K562 (cell line): ENCODE results near the gene ITM2B. TPM values are rescaled to one million over a fixed set of nuclear protein-coding genes. Genes with fewer than 3 reads are reported as not detected.

Experiments
- ATAC-seq: fragments of 200-7000 bp; cut with Tn5 transposase; 3 replicates; pipeline ENCODE4 v1.9.1; 2020; ENCODE audit warnings: moderate library complexity
- BruUV-seq: library from RNA; stranded (reverse); fragments of 400-500 nt; replicated peaks from 2 replicates; lab custom pipeline; 2021; lab: Mats Ljungman, UMichigan
- CTCF ChIA-PET: fragments of 300-600 bp; formaldehyde crosslinking; extraction: SDS; loops from one replicate; lab custom pipeline; 2021; ENCODE audit warnings: low intra/inter-chr PET ratio; lab: Yijun Ruan, JAX
- POLR2A ChIA-PET: fragments of 300-600, 350-650 bp; sonication (Branson Sonifier 250); formaldehyde crosslinking; extraction: SDS; loops from one replicate; lab custom pipeline; 2021; ENCODE audit warnings: antibody characterized with exemption, inconsistent platforms; lab: Yijun Ruan, JAX
- DNase-seq, 4 experiments: peaks; one replicate each; pipeline versions ENCODE4 v3.0.0 to v3.0.0-alpha.2; 2011 to 2018; ENCODE audit warnings: low spot score in 3 of 4, mixed read lengths in 3 of 4; ENCODE audit errors: extremely low read depth in 1 of 4
- FAIRE-seq: peaks from 2 replicates; lab custom pipeline; 2011; peaks lifted over from hg19 to GRCh38; lab: Jason Lieb, UNC
- H2AFZ ChIP-seq: 2 replicates; pipeline ENCODE4 v1.6.0; 2011; ENCODE audit warnings: low read depth, low read length, control low read depth, inconsistent platforms
- H3K27ac ChIP-seq: fragments of 200-600 bp; 3 replicates; pipeline ENCODE4 v1.8.0; 2011; ENCODE audit warnings: low read depth, mild to moderate bottlenecking, control low read depth, inconsistent platforms, low read length, moderate library complexity, mixed read lengths; ENCODE audit errors: extremely low read depth
- H3K27me3 ChIP-seq, 2 experiments: fragments of 300-600 bp in 1 of 2; 2 replicates in 1 of 2; 3 replicates in 1 of 2; pipeline versions ENCODE4 v1.6.0 to v1.8.0; 2011; ENCODE audit warnings: inconsistent platforms in 2 of 2, low read length in 2 of 2, mild to moderate bottlenecking in 1 of 2, mixed read lengths in 1 of 2, moderate library complexity in 1 of 2; ENCODE audit not compliant: control insufficient read depth in 2 of 2, insufficient read depth in 2 of 2
- H3K36me3 ChIP-seq: fragments of 300-600 bp; 3 replicates; pipeline ENCODE4 v1.8.0; 2011; ENCODE audit warnings: mild to moderate bottlenecking, low read length, inconsistent platforms; ENCODE audit not compliant: control insufficient read depth, insufficient read depth
- H3K4me1 ChIP-seq, 2 experiments: fragments of 200-600 bp in 1 of 2; replicated peaks in 1 of 2; 2 replicates in 1 of 2; 3 replicates in 1 of 2; pipeline versions ENCODE4 v1.5.1 to v1.8.0; 2011; ENCODE audit warnings: inconsistent platforms in 2 of 2, low read length in 2 of 2, mild to moderate bottlenecking in 1 of 2, mixed read lengths in 1 of 2, moderate library complexity in 1 of 2; ENCODE audit not compliant: control insufficient read depth in 2 of 2, insufficient read depth in 2 of 2
- H3K4me2 ChIP-seq: 2 replicates; pipeline ENCODE4 v1.6.1; 2011; ENCODE audit warnings: low read length, control low read depth, inconsistent platforms, mixed read lengths; ENCODE audit not compliant: insufficient read depth
- H3K4me3 ChIP-seq: fragments of 200-600 bp; sonication (generic), shearing (Covaris generic); 2 replicates; pipeline ENCODE4 v1.5.1; 2016; ENCODE audit warnings: control low read depth, inconsistent platforms
- H3K79me2 ChIP-seq: fragments of 200-600 bp; 3 replicates; pipeline ENCODE4 v1.8.0; 2011; ENCODE audit warnings: low read length, inconsistent platforms; ENCODE audit not compliant: control insufficient read depth, insufficient read depth
- H3K9ac ChIP-seq, 2 experiments: 2 replicates each; pipeline versions ENCODE4 v1.6.0 to v1.6.1; 2011; ENCODE audit warnings: low read depth in 2 of 2, low read length in 2 of 2, control low read depth in 1 of 2, inconsistent platforms in 1 of 2, mild to moderate bottlenecking in 1 of 2, mixed read lengths in 1 of 2; ENCODE audit not compliant: insufficient read depth in 1 of 2
- H3K9me1 ChIP-seq: one replicate; pipeline ENCODE4 v1.6.0; 2011; ENCODE audit warnings: inconsistent platforms, mild to moderate bottlenecking, low read length, moderate library complexity; ENCODE audit not compliant: control insufficient read depth, insufficient read depth
- H3K9me3 ChIP-seq: replicated peaks from 2 replicates; pipeline ENCODE4 v1.5.1; 2011; ENCODE audit warnings: low read depth, low read length, inconsistent platforms; ENCODE audit not compliant: control insufficient read depth, insufficient read depth
- H4K20me1 ChIP-seq: replicated peaks from 2 replicates; pipeline ENCODE4 v1.6.1; 2011; ENCODE audit warnings: low read length, inconsistent platforms, mixed read lengths; ENCODE audit not compliant: control insufficient read depth, insufficient read depth
- ADNP ChIP-seq: fragments of 200-800 bp; sonication (Bioruptor generic); IDR thresholded peaks from 2 replicates; pipeline ENCODE4 v1.6.1; 2016; ENCODE audit warnings: missing genetic modification characterization, missing compliant biosample characterization
- ARHGAP35 ChIP-seq: fragments of 450-650 bp; IDR thresholded peaks from 2 replicates; pipeline ENCODE4 v1.6.1; 2018; ENCODE audit not compliant: partially characterized antibody
- ELF2 ChIP-seq: fragments of 250-450 bp; sonication (Bioruptor Pico); IDR thresholded peaks from 2 replicates; pipeline ENCODE4 v1.5.0; 2021; ENCODE audit warnings: mild to moderate bottlenecking
- GATA2 ChIP-seq: sonication (generic); formaldehyde crosslinking; IDR thresholded peaks from 2 replicates; pipeline ENCODE4 v1.4.0; 2020; ENCODE audit warnings: mild to moderate bottlenecking, missing genetic modification reagents
- HIVEP1 ChIP-seq: fragments of 250-450 bp; sonication (Bioruptor Pico); IDR thresholded peaks from 2 replicates; pipeline ENCODE4 v1.4.0; 2020; ENCODE audit warnings: mild to moderate bottlenecking
- PHTF2 ChIP-seq: fragments of 250-450 bp; sonication (Bioruptor Pico); IDR thresholded peaks from 2 replicates; pipeline ENCODE4 v1.5.0; 2021; ENCODE audit warnings: mild to moderate bottlenecking
- POLR2AphosphoS2 ChIP-seq: IDR thresholded peaks from 2 replicates; pipeline ENCODE4 v1.6.1; 2012; ENCODE audit warnings: low read length, improper control_type of control experiment
- RBFOX2 ChIP-seq: fragments of 200-400 bp; formaldehyde crosslinking; IDR thresholded peaks from 2 replicates; pipeline ENCODE4 v1.6.1; 2017; ENCODE audit warnings: low read depth, mild to moderate bottlenecking, low read length, moderate library complexity
- RBM34 ChIP-seq: fragments of 200-400 bp; formaldehyde crosslinking; IDR thresholded peaks from 2 replicates; pipeline ENCODE4 v1.6.1; 2018; ENCODE audit warnings: low read length, borderline replicate concordance; ENCODE audit not compliant: insufficient read depth
- ZNF224 ChIP-seq: sonication (generic); formaldehyde crosslinking; IDR thresholded peaks from 2 replicates; pipeline ENCODE4 v1.8.0; 2022; ENCODE audit warnings: mild to moderate bottlenecking, missing genetic modification reagents
- ZNF274 ChIP-seq: IDR thresholded peaks from 2 replicates; pipeline ENCODE4 v1.6.1; 2011; ENCODE audit warnings: low read depth, mild to moderate bottlenecking, low read length, moderate library complexity, borderline replicate concordance
- ZNF583 ChIP-seq: fragments of 250-450 bp; sonication (Bioruptor Pico); IDR thresholded peaks from 2 replicates; pipeline ENCODE4 v1.4.0; 2020
- ZNF780A ChIP-seq: fragments of 250-450 bp; sonication (Bioruptor Pico); IDR thresholded peaks from 2 replicates; pipeline ENCODE4 v1.5.0; 2021; ENCODE audit warnings: mild to moderate bottlenecking
- WGBS: fragments of 100-300 bp; shearing (Covaris generic); methylation state at CpG from one replicate; pipeline ENCODE4 v1.1.6; 2016; ENCODE audit warnings: low coverage, mixed read lengths; ENCODE audit not compliant: insufficient coverage; ENCODE audit errors: missing lambda C conversion rate; 5-methylcytosine and 5-hydroxymethylcytosine counted together
- in situ Hi-C: fragments of 300-500 bp; cut with MboI; formaldehyde crosslinking; loops from 4 replicates; pipeline ENCODE4 v1.15.0; 2018; ENCODE audit warnings: inconsistent platforms, mixed read lengths
- intact Hi-C: fragments of 100-400 bp; cut with micrococcal nuclease; formaldehyde crosslinking; loops from 2 replicates; pipeline ENCODE4 v1.14.2; 2022
- polyA plus RNA-seq, 8 experiments: library from polyadenylated mRNA; depleted of rRNA in 4 of 8; stranded (reverse) in 5 of 8; unstranded in 3 of 8; fragments of >200 nt; fragmentation: Nextera tagmentation in 2 of 8; fragmentation: Illumina TruSeq in 1 of 8; extraction: Ambion mirVana in 2 of 8; extraction: Trizol in 1 of 8; gene quantifications; 2 replicates each; pipeline versions ENCODE4 v1.2.1 to v1.2.3, GENCODE V29; 2011 to 2014; ENCODE audit warnings: inconsistent platforms in 1 of 8, missing spikeins in 1 of 8
- total RNA-seq, 7 experiments: library from RNA; depleted of rRNA in 6 of 7; stranded (reverse); fragments of >200 nt in 6 of 7; fragmentation: Illumina TruSeq in 2 of 7; extraction: Trizol in 2 of 7; gene quantifications; 2 replicates each; pipeline versions ENCODE4 v1.2.1 to v1.2.3, GENCODE V29; 2011 to 2021; ENCODE audit warnings: low replicate concordance in 1 of 7
- TF ChIP-seq, protein P1 (sequence below): fragments of 450-650 bp; IDR thresholded peaks from 2 replicates; pipeline ENCODE4 v1.7.0; 2016; ENCODE audit warnings: borderline replicate concordance
- TF ChIP-seq, protein P2 (sequence below): fragments of 450-650 bp; IDR thresholded peaks from 2 replicates; pipeline ENCODE4 v1.6.1; 2018; ENCODE audit not compliant: partially characterized antibody
- TF ChIP-seq, protein P3 (sequence below): fragments of 450-650 bp; formaldehyde crosslinking; IDR thresholded peaks from 2 replicates; pipeline ENCODE4 v1.4.0; 2022; ENCODE audit warnings: missing genetic modification characterization
- TF ChIP-seq, protein P4 (sequence below): fragments of 250-450 bp; sonication (Bioruptor Pico); IDR thresholded peaks from 2 replicates; pipeline ENCODE4 v1.9.0; 2021; ENCODE audit warnings: mild to moderate bottlenecking

ITM2B gene
- total and polyA plus RNA-seq, 9 of the 15 experiments (the other 6 are each of a cell fraction or from before 2014, with no cell fraction given), result 22.0 to 83.8 (median 45.0) TPM

DNA sequence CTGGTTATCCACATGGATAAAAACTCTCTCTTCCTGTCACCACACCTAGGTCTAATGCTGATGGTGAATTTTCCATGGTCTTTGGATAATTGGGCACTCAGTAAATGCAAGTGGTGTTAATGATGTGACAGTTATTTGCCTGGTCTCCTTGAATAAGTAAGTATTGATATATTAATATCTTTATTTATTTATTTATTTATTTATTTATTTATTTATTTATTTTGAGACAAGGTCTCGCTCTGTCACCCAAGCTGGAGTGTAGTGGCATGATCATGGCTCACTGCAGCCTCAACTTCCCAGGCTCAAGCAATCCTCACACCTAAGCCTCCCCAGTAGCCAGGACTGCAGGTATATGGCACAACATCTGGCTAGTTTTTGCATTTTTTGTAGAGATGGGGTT lies 46.3 kb upstream of the ITM2B start:
- H3K9me1 ChIP-seq, result no peaks in the 10 kb centered on the region
- no peaks in the 10 kb centered on the region for H4K20me1 ChIP-seq
- FAIRE-seq, result no peak
- no peaks in the 10 kb centered on the region for H3K27me3 ChIP-seq
- intact Hi-C loops (no loop called here), in situ Hi-C loops (no loop called here)
- no TSS peak for BruUV-seq
- H3K4me2 ChIP-seq, result no peak overlapping the region
- no peaks in the 10 kb centered on the region; a peak in 1 of 5 replicates for H3K4me1 ChIP-seq
- no peak overlapping the region for H3K27ac ChIP-seq
- no peak overlapping the region for H3K4me3 ChIP-seq
- no peaks in the 10 kb centered on the region for H3K79me2 ChIP-seq
- no peak for ATAC-seq
- H2AFZ ChIP-seq, result no peak overlapping the region
- ChIA-PET POLR2A (no interaction called here), CTCF (no interaction called here)
- no peaks in the 10 kb centered on the region for H3K9me3 ChIP-seq
- H3K36me3 ChIP-seq, result no peaks in the 10 kb centered on the region
- H3K9ac ChIP-seq, result no peak overlapping the region
- TF ChIP-seq ZNF224 (CRISPR knock-in tag) (no peak), ARHGAP35 (no peak), ZNF583 (CRISPR knock-in tag) (no peak), ELF2 (CRISPR knock-in tag) (no peak), HIVEP1 (no peak), RBFOX2 (no peak), POLR2AphosphoS2 (no peak), PHTF2 (CRISPR knock-in tag) (no peak), GATA2 (CRISPR knock-in tag) (no peak), ADNP (tag) (no peak), ZNF780A (CRISPR knock-in tag) (no peak), RBM34 (no peak), ZNF274 (no peak)
- TF ChIP-seq, protein P1, sequence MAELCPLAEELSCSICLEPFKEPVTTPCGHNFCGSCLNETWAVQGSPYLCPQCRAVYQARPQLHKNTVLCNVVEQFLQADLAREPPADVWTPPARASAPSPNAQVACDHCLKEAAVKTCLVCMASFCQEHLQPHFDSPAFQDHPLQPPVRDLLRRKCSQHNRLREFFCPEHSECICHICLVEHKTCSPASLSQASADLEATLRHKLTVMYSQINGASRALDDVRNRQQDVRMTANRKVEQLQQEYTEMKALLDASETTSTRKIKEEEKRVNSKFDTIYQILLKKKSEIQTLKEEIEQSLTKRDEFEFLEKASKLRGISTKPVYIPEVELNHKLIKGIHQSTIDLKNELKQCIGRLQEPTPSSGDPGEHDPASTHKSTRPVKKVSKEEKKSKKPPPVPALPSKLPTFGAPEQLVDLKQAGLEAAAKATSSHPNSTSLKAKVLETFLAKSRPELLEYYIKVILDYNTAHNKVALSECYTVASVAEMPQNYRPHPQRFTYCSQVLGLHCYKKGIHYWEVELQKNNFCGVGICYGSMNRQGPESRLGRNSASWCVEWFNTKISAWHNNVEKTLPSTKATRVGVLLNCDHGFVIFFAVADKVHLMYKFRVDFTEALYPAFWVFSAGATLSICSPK, result no peak
- TF ChIP-seq, protein P2, sequence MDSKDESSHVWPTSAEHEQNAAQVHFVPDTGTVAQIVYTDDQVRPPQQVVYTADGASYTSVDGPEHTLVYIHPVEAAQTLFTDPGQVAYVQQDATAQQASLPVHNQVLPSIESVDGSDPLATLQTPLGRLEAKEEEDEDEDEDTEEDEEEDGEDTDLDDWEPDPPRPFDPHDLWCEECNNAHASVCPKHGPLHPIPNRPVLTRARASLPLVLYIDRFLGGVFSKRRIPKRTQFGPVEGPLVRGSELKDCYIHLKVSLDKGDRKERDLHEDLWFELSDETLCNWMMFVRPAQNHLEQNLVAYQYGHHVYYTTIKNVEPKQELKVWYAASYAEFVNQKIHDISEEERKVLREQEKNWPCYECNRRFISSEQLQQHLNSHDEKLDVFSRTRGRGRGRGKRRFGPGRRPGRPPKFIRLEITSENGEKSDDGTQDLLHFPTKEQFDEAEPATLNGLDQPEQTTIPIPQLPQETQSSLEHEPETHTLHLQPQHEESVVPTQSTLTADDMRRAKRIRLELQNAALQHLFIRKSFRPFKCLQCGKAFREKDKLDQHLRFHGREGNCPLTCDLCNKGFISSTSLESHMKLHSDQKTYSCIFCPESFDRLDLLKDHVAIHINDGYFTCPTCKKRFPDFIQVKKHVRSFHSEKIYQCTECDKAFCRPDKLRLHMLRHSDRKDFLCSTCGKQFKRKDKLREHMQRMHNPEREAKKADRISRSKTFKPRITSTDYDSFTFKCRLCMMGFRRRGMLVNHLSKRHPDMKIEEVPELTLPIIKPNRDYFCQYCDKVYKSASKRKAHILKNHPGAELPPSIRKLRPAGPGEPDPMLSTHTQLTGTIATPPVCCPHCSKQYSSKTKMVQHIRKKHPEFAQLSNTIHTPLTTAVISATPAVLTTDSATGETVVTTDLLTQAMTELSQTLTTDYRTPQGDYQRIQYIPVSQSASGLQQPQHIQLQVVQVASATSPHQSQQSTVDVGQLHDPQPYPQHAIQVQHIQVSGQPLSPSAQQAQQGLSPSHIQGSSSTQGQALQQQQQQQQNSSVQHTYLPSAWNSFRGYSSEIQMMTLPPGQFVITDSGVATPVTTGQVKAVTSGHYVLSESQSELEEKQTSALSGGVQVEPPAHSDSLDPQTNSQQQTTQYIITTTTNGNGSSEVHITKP, result no peak
- TF ChIP-seq, protein P3, sequence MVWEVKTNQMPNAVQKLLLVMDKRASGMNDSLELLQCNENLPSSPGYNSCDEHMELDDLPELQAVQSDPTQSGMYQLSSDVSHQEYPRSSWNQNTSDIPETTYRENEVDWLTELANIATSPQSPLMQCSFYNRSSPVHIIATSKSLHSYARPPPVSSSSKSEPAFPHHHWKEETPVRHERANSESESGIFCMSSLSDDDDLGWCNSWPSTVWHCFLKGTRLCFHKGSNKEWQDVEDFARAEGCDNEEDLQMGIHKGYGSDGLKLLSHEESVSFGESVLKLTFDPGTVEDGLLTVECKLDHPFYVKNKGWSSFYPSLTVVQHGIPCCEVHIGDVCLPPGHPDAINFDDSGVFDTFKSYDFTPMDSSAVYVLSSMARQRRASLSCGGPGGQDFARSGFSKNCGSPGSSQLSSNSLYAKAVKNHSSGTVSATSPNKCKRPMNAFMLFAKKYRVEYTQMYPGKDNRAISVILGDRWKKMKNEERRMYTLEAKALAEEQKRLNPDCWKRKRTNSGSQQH (CRISPR knock-in tag), result no peak
- TF ChIP-seq, protein P4, sequence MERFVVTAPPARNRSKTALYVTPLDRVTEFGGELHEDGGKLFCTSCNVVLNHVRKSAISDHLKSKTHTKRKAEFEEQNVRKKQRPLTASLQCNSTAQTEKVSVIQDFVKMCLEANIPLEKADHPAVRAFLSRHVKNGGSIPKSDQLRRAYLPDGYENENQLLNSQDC, result no peak
- WGBS, result 80% methylated on average over 1 of the region's 1 CpG
- no peak for DNase-seq
